ENCODE data around the gene GTPBP2. TPM values are rescaled to one million over a fixed set of nuclear protein-coding genes. Genes with fewer than 3 reads are reported as not detected.

GTPBP2 gene
- total RNA-seq, 1 experiment from 2014 or later = 70.3 TPM

GRCh38 chr6:43647613-43648012 is 18.5 kb upstream of the GTPBP2 start:
- H3K4me3 ChIP-seq (ENCODE audit: low read length) = no peak overlapping the region
- H3K4me1 ChIP-seq (ENCODE audit: low read length) = no peaks in the 10 kb centered on the region

GRCh38 chr6:43645613-43645964 is 16.5 kb upstream of the GTPBP2 start:
- Histone ChIP-seq H3K27me3 (ENCODE audit: low read length) (no peaks in the 10 kb centered on the region), H3K9ac (ENCODE audit: low read length) (no peak overlapping the region), H3K4me2 (ENCODE audit: low read depth, low read length, poor library complexity, severe bottlenecking) (no peak overlapping the region), H3K4me3 (ENCODE audit: low read length) (no peak overlapping the region), H3K36me3 (ENCODE audit: insufficient read depth, low read length) (peaks cover 4% of the 10 kb centered on the region; the same call in 1 of the 2 replicates), H3K79me2 (ENCODE audit: low read length) (peaks cover 4% of the 10 kb centered on the region), H3K27ac (ENCODE audit: low read length) (no peak overlapping the region), H2AFZ (ENCODE audit: low read length) (no peak overlapping the region), H3K4me1 (ENCODE audit: low read length) (no peaks in the 10 kb centered on the region), H4K20me1 (ENCODE audit: insufficient read depth, low read depth, low read length) (no peaks in the 10 kb centered on the region), H3K9me2 (replicated peaks; ENCODE audit: insufficient read depth, low read length) (no peaks in the 10 kb centered on the region), H3K9me3 (ENCODE audit: low read length) (no peaks in the 10 kb centered on the region)
- DNase-seq = no peak

More at GRCh38 chr6:43647613-43648012, 18.5 kb upstream of the GTPBP2 start:
- no peaks in the 10 kb centered on the region for H3K9me2 ChIP-seq (replicated peaks; ENCODE audit: insufficient read depth, low read length)
- no peak overlapping the region for H3K4me2 ChIP-seq (ENCODE audit: low read depth, low read length, poor library complexity, severe bottlenecking)
- H4K20me1 ChIP-seq (ENCODE audit: insufficient read depth, low read depth, low read length) = no peaks in the 10 kb centered on the region
- DNase-seq = no peak
- H3K9me3 ChIP-seq (ENCODE audit: low read length) = no peaks in the 10 kb centered on the region
- no peak overlapping the region for H2AFZ ChIP-seq (ENCODE audit: low read length)
- H3K27ac ChIP-seq (ENCODE audit: low read length) = no peak overlapping the region
- no peaks in the 10 kb centered on the region for H3K27me3 ChIP-seq (ENCODE audit: low read length)
- no peak overlapping the region for H3K9ac ChIP-seq (ENCODE audit: low read length)
- no peaks in the 10 kb centered on the region for H3K79me2 ChIP-seq (ENCODE audit: low read length)
- H3K36me3 ChIP-seq (ENCODE audit: insufficient read depth, low read length) = no peaks in the 10 kb centered on the region

- Histone ChIP-seq H3K27me3 (ENCODE audit: low read length) (no peaks in the 10 kb centered on the region), H3K4me1 (ENCODE audit: low read length) (no peaks in the 10 kb centered on the region), H3K36me3 (ENCODE audit: insufficient read depth, low read length) (peaks cover 9% of the 10 kb centered on the region; the same call in 1 of the 2 replicates), H3K9me2 (replicated peaks; ENCODE audit: insufficient read depth, low read length) (no peaks in the 10 kb centered on the region), H2AFZ (ENCODE audit: low read length) (no peak within 1 kb of the TSS), H4K20me1 (ENCODE audit: insufficient read depth, low read depth, low read length) (no peaks in the 10 kb centered on the region), H3K79me2 (ENCODE audit: low read length) (peaks cover 9% of the 10 kb centered on the region), H3K9me3 (ENCODE audit: low read length) (no peaks in the 10 kb centered on the region), H3K4me2 (ENCODE audit: low read depth, low read length, poor library complexity, severe bottlenecking) (no peak within 1 kb of the TSS), H3K27ac (ENCODE audit: low read length) (no peak within 1 kb of the TSS), H3K9ac (ENCODE audit: low read length) (no peak within 1 kb of the TSS), H3K4me3 (ENCODE audit: low read length) (no peak within 1 kb of the TSS)
- DNase-seq = no peak
These were observed 16.0 kb upstream of the GTPBP2 start, which contains the start of gene RSPH9 for GRCh38 chr6:43644940-43645612. Gene RSPH9 (plus strand): TSS chr6:43645036. CDS start chr6:43645099, 63 bp downstream.

GRCh38 chr6:43639984-43640800 is 11.1 kb upstream of the GTPBP2 start:
- Histone ChIP-seq H3K9me2 (replicated peaks; ENCODE audit: insufficient read depth, low read length) (no peaks in the 10 kb centered on the region), H4K20me1 (ENCODE audit: insufficient read depth, low read depth, low read length) (no peaks in the 10 kb centered on the region; the same call in 1 of the 2 replicates), H3K4me2 (ENCODE audit: low read depth, low read length, poor library complexity, severe bottlenecking) (no peak overlapping the region), H3K9me3 (ENCODE audit: low read length) (no peaks in the 10 kb centered on the region), H3K27me3 (ENCODE audit: low read length) (no peaks in the 10 kb centered on the region), H3K4me3 (ENCODE audit: low read length) (no peak overlapping the region), H3K4me1 (ENCODE audit: low read length) (peaks cover 24% of the 10 kb centered on the region), H2AFZ (ENCODE audit: low read length) (no peak overlapping the region), H3K9ac (ENCODE audit: low read length) (no peak overlapping the region), H3K36me3 (ENCODE audit: insufficient read depth, low read length) (peaks cover 17% of the 10 kb centered on the region; the same call in 1 of the 2 replicates), H3K79me2 (ENCODE audit: low read length) (peaks cover 50% of the 10 kb centered on the region), H3K27ac (ENCODE audit: low read length) (no peak overlapping the region)
- no peak for DNase-seq

- Histone ChIP-seq H4K20me1 (ENCODE audit: insufficient read depth, low read depth, low read length) (no peaks in the 10 kb centered on the region; the same call in 1 of the 2 replicates), H3K4me3 (ENCODE audit: low read length) (peak overlapping the region; percentile 87), H3K27me3 (ENCODE audit: low read length) (no peaks in the 10 kb centered on the region), H3K9ac (ENCODE audit: low read length) (peak overlapping the region; percentile 93), H3K79me2 (ENCODE audit: low read length) (peaks cover 48% of the 10 kb centered on the region), H3K36me3 (ENCODE audit: insufficient read depth, low read length) (peaks cover 15% of the 10 kb centered on the region; the same call in 1 of the 2 replicates), H2AFZ (ENCODE audit: low read length) (0 out of 2 replicates have a peak overlapping the region, but pooled peaks have one; percentile 51), H3K4me2 (ENCODE audit: low read depth, low read length, poor library complexity, severe bottlenecking) (peak overlapping the region; percentile 80), H3K9me2 (replicated peaks; ENCODE audit: insufficient read depth, low read length) (no peaks in the 10 kb centered on the region), H3K4me1 (ENCODE audit: low read length) (peaks cover 29% of the 10 kb centered on the region), H3K27ac (ENCODE audit: low read length) (peak overlapping the region; percentile 70), H3K9me3 (ENCODE audit: low read length) (no peaks in the 10 kb centered on the region)
- DNase-seq = peak; percentile 65
These were observed 7.2 kb upstream of the GTPBP2 start for GRCh38 chr6:43636308-43636659.

- Histone ChIP-seq H3K27ac (ENCODE audit: low read length) (peak within 1 kb of the TSS; percentile 70), H4K20me1 (ENCODE audit: insufficient read depth, low read depth, low read length) (no peaks in the 10 kb centered on the region; the same call in 1 of the 2 replicates), H2AFZ (ENCODE audit: low read length) (peak within 1 kb of the TSS; percentile 51), H3K36me3 (ENCODE audit: insufficient read depth, low read length) (peaks cover 14% of the 10 kb centered on the region; the same call in 1 of the 2 replicates), H3K9me2 (replicated peaks; ENCODE audit: insufficient read depth, low read length) (no peaks in the 10 kb centered on the region), H3K27me3 (ENCODE audit: low read length) (no peaks in the 10 kb centered on the region), H3K4me3 (ENCODE audit: low read length) (peak within 1 kb of the TSS; percentile 87), H3K4me2 (ENCODE audit: low read depth, low read length, poor library complexity, severe bottlenecking) (peak within 1 kb of the TSS; percentile 80), H3K79me2 (ENCODE audit: low read length) (peaks cover 47% of the 10 kb centered on the region), H3K9me3 (ENCODE audit: low read length) (no peaks in the 10 kb centered on the region), H3K9ac (ENCODE audit: low read length) (peak within 1 kb of the TSS; percentile 93), H3K4me1 (ENCODE audit: low read length) (peaks cover 33% of the 10 kb centered on the region)
- DNase-seq = peak; percentile 95
These were observed 6.6 kb upstream of the GTPBP2 start, which contains the start of gene MAD2L1BP for GRCh38 chr6:43635387-43636307. Gene MAD2L1BP (plus strand): TSS chr6:43635840. CDS start chr6:43635876, 36 bp downstream.

GRCh38 chr6:43634702-43635303 is 5.7 kb upstream of the GTPBP2 start:
- Histone ChIP-seq H3K9ac (ENCODE audit: low read length) (peak overlapping the region; percentile 93), H3K4me1 (ENCODE audit: low read length) (peaks cover 41% of the 10 kb centered on the region), H3K4me2 (ENCODE audit: low read depth, low read length, poor library complexity, severe bottlenecking) (peak overlapping the region; percentile 80), H3K9me3 (ENCODE audit: low read length) (no peaks in the 10 kb centered on the region), H2AFZ (ENCODE audit: low read length) (peak overlapping the region; percentile 51), H3K27ac (ENCODE audit: low read length) (peak overlapping the region; percentile 54), H3K4me3 (ENCODE audit: low read length) (peak overlapping the region; percentile 87; the same call in 1 of the 2 replicates), H3K27me3 (ENCODE audit: low read length) (no peaks in the 10 kb centered on the region), H3K79me2 (ENCODE audit: low read length) (peaks cover 38% of the 10 kb centered on the region), H4K20me1 (ENCODE audit: insufficient read depth, low read depth, low read length) (no peaks in the 10 kb centered on the region; the same call in 1 of the 2 replicates), H3K9me2 (replicated peaks; ENCODE audit: insufficient read depth, low read length) (no peaks in the 10 kb centered on the region), H3K36me3 (ENCODE audit: insufficient read depth, low read length) (peaks cover 6% of the 10 kb centered on the region; the same call in 1 of the 2 replicates)
- DNase-seq = no peak
